GM23338 (cell line): Measurements from ENCODE around the gene PCDHGA7. TPM values are rescaled to one million over a fixed set of nuclear protein-coding genes. Genes with fewer than 3 reads are reported as not detected.
A peak's percentile ranks its signal among the peaks of the same experiment; 100 is the strongest.

Experiments used
- ATAC-seq: fragments of 200-7000 bp; cut with Tn5 transposase; 3 replicates; pipeline ENCODE4 v1.9.1; 2020
- DNase-seq: peaks from one replicate; pipeline ENCODE4 v3.0.0-alpha.2; 2015; ENCODE audit warnings: low spot score
- H2AFZ ChIP-seq: fragments of 200-600 bp; sonication (generic); 2 replicates; pipeline ENCODE4 v1.8.0; 2016; ENCODE audit warnings: antibody characterized with exemption, mild to moderate bottlenecking, moderate library complexity
- H3F3A ChIP-seq: fragments of 200-600 bp; sonication (generic); replicated peaks from 2 replicates; pipeline ENCODE4 v1.8.0; 2017; ENCODE audit warnings: antibody characterized with exemption, mixed run types, low read depth
- H3K27ac ChIP-seq: fragments of 200-600 bp; sonication (generic); 2 replicates; pipeline ENCODE4 v1.6.1; 2016; ENCODE audit warnings: low read depth
- H3K27me3 ChIP-seq: fragments of 200-600 bp; sonication (generic); 2 replicates; pipeline ENCODE4 v1.8.0; 2016; ENCODE audit warnings: mild to moderate bottlenecking, mixed run types, moderate library complexity; ENCODE audit not compliant: insufficient read depth
- H3K36me3 ChIP-seq: fragments of 200-600 bp; sonication (generic); 2 replicates; pipeline ENCODE4 v1.8.0; 2016; ENCODE audit warnings: mild to moderate bottlenecking; ENCODE audit not compliant: insufficient read depth
- H3K4me1 ChIP-seq: fragments of 200-600 bp; sonication (generic); 2 replicates; pipeline ENCODE4 v1.8.0; 2016; ENCODE audit warnings: mild to moderate bottlenecking, moderate library complexity; ENCODE audit not compliant: insufficient read depth
- H3K4me2 ChIP-seq: fragments of 200-600 bp; sonication (generic); 2 replicates; pipeline ENCODE4 v1.7.1; 2017; ENCODE audit warnings: mixed run types
- H3K4me3 ChIP-seq: fragments of 200-600 bp; sonication (generic); 2 replicates; pipeline ENCODE4 v1.6.1; 2016; ENCODE audit warnings: mixed run types
- H3K79me2 ChIP-seq: fragments of 200-600 bp; sonication (generic); replicated peaks from 2 replicates; pipeline ENCODE4 v1.8.0; 2017; ENCODE audit warnings: mild to moderate bottlenecking; ENCODE audit not compliant: insufficient read depth
- H3K9me2 ChIP-seq: fragments of 200-600 bp; sonication (generic); 2 replicates; pipeline ENCODE4 v1.8.0; 2017; ENCODE audit not compliant: insufficient read depth
- H4K20me1 ChIP-seq: fragments of 200-600 bp; sonication (generic); replicated peaks from 2 replicates; pipeline ENCODE4 v1.8.0; 2017; ENCODE audit warnings: mild to moderate bottlenecking; ENCODE audit not compliant: insufficient read depth
- H3K27ac Mint-ChIP-seq: 2 replicates; pipeline ENCODE4 v1.8.0; 2020; ENCODE audit warnings: inconsistent platforms, mild to moderate bottlenecking, moderate library complexity, mixed read lengths
- H3K27me3 Mint-ChIP-seq: 3 replicates; pipeline ENCODE4 v1.8.0; 2022; ENCODE audit warnings: low read depth, mild to moderate bottlenecking, moderate library complexity, mixed read lengths, inconsistent platforms; ENCODE audit not compliant: insufficient read depth, poor library complexity
- H3K36me3 Mint-ChIP-seq: 3 replicates; pipeline ENCODE4 v1.8.0; 2021; ENCODE audit warnings: low read depth, mild to moderate bottlenecking, inconsistent platforms, moderate library complexity, mixed read lengths
- H3K4me1 Mint-ChIP-seq: 3 replicates; pipeline ENCODE4 v1.8.0; 2020; ENCODE audit warnings: mild to moderate bottlenecking, inconsistent platforms, mixed read lengths
- H3K4me3 Mint-ChIP-seq: 3 replicates; pipeline ENCODE4 v1.8.0; 2021; ENCODE audit warnings: moderate library complexity, mild to moderate bottlenecking, inconsistent platforms, mixed read lengths
- H3K9me3 Mint-ChIP-seq: 3 replicates; pipeline ENCODE4 v1.8.0; 2020; ENCODE audit warnings: moderate library complexity, mild to moderate bottlenecking, inconsistent platforms, mixed read lengths
- EZH2 ChIP-seq: fragments of 200-600 bp; sonication (generic); IDR thresholded peaks from one replicate; pipeline ENCODE4 v1.8.0; 2017; ENCODE audit warnings: antibody characterized with exemption, mild to moderate bottlenecking, low read depth; ENCODE audit not compliant: unreplicated experiment
- POLR2AphosphoS5 ChIP-seq: IDR thresholded peaks from 2 replicates; pipeline ENCODE4 v1.6.1; 2016; ENCODE audit warnings: antibody characterized with exemption, low read depth
- STAT1 ChIP-seq: IDR thresholded peaks from one replicate; pipeline ENCODE4 v1.6.1; 2016; ENCODE audit warnings: antibody characterized with exemption; ENCODE audit not compliant: unreplicated experiment
- polyA plus RNA-seq: library from polyadenylated mRNA; unstranded; fragments of >200 nt; fragmentation: Nextera tagmentation; extraction: Ambion mirVana; gene quantifications from 2 replicates; pipeline ENCODE4 v1.2.1, GENCODE V29; 2016
- total RNA-seq: library from RNA; depleted of rRNA; stranded (reverse); fragments of >200 nt; shearing (Covaris generic); gene quantifications from 2 replicates; pipeline ENCODE4 v1.2.3, GENCODE V29; 2014
- TF ChIP-seq, protein P1 (sequence below): IDR thresholded peaks from one replicate; pipeline ENCODE4 v1.6.1; 2018; ENCODE audit warnings: antibody characterized with exemption; ENCODE audit not compliant: unreplicated experiment
- TF ChIP-seq, protein P2 (sequence below), 2 experiments: fragments of 200-600 bp in 1 of 2; sonication (generic) in 1 of 2; conservative IDR thresholded peaks; 2 replicates each; pipeline versions ENCODE4 v1.5.1 to v1.6.1; 2016 to 2017; ENCODE audit warnings: antibody characterized with exemption in 2 of 2, low read depth in 2 of 2, mild to moderate bottlenecking in 2 of 2, moderate library complexity in 1 of 2
- TF ChIP-seq, protein P3 (sequence below): fragments of 250-450 bp; sonication (Bioruptor Pico); IDR thresholded peaks from 2 replicates; pipeline ENCODE4 v1.5.0; 2020; ENCODE audit warnings: mild to moderate bottlenecking, moderate library complexity

PCDHGA7 gene
- total and polyA plus RNA-seq, 2 experiments from 2014 or later = 0.44 to 4.4 TPM

DNA sequence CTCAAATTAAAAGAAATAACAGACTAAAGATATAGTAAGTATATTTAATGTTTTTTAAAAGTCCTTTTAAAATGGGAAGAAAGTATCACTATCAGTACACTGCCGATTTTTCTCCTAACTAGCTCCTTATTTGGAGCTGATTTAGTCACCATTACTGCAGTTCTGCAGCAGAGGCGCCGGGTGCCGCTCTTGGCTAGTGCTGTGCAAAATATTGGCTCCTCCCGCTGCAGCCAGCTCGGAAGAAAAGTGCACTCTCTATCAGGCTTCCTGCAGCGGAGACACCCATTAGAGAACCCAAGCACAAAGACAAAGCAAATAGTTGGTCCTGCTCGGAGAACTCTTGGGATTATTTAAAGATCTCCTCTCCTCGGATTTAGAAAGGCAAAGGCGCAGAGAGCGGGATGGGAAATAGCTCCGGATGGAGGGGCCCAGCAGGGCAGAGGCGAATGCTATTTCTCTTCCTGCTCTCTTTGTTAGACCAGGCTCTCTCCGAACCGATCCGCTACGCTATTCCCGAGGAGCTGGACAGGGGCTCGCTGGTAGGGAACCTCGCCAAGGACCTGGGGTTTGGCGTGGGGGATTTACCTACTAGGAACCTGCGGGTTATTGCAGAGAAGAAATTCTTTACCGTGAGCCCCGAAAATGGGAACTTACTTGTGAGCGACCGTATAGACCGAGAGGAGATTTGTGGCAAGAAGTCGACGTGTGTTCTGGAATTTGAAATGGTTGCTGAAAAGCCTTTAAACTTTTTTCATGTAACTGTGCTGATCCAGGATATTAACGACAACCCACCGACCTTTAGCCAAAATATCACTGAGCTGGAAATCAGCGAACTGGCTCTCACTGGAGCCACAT lies 12.3 kb upstream of the PCDHGA7 start, which contains the start of gene PCDHGB3:
Gene PCDHGB3, plus strand, starts transcription at position 249 of the 855 bp plus-strand sequence. Its CDS starts 153 bp downstream, at position 402.
- TF ChIP-seq EZH2 = no peak
- TF ChIP-seq, protein P1, sequence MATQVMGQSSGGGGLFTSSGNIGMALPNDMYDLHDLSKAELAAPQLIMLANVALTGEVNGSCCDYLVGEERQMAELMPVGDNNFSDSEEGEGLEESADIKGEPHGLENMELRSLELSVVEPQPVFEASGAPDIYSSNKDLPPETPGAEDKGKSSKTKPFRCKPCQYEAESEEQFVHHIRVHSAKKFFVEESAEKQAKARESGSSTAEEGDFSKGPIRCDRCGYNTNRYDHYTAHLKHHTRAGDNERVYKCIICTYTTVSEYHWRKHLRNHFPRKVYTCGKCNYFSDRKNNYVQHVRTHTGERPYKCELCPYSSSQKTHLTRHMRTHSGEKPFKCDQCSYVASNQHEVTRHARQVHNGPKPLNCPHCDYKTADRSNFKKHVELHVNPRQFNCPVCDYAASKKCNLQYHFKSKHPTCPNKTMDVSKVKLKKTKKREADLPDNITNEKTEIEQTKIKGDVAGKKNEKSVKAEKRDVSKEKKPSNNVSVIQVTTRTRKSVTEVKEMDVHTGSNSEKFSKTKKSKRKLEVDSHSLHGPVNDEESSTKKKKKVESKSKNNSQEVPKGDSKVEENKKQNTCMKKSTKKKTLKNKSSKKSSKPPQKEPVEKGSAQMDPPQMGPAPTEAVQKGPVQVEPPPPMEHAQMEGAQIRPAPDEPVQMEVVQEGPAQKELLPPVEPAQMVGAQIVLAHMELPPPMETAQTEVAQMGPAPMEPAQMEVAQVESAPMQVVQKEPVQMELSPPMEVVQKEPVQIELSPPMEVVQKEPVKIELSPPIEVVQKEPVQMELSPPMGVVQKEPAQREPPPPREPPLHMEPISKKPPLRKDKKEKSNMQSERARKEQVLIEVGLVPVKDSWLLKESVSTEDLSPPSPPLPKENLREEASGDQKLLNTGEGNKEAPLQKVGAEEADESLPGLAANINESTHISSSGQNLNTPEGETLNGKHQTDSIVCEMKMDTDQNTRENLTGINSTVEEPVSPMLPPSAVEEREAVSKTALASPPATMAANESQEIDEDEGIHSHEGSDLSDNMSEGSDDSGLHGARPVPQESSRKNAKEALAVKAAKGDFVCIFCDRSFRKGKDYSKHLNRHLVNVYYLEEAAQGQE = no peak
- TF ChIP-seq POLR2AphosphoS5 = no peak
- TF ChIP-seq, protein P2, sequence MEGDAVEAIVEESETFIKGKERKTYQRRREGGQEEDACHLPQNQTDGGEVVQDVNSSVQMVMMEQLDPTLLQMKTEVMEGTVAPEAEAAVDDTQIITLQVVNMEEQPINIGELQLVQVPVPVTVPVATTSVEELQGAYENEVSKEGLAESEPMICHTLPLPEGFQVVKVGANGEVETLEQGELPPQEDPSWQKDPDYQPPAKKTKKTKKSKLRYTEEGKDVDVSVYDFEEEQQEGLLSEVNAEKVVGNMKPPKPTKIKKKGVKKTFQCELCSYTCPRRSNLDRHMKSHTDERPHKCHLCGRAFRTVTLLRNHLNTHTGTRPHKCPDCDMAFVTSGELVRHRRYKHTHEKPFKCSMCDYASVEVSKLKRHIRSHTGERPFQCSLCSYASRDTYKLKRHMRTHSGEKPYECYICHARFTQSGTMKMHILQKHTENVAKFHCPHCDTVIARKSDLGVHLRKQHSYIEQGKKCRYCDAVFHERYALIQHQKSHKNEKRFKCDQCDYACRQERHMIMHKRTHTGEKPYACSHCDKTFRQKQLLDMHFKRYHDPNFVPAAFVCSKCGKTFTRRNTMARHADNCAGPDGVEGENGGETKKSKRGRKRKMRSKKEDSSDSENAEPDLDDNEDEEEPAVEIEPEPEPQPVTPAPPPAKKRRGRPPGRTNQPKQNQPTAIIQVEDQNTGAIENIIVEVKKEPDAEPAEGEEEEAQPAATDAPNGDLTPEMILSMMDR (conservative IDR thresholded peaks at IDR 0.05; ENCODE audit: low read depth in 2 of 2) = peak; percentile 55 to 62
- H3K27ac ChIP-seq = no peak within 1 kb of the TSS
- no peak within 1 kb of the TSS for H2AFZ ChIP-seq
- peaks cover under 1% of the 10 kb centered on the region; the same call in 1 of the 2 replicates for H3K36me3 ChIP-seq
- H3K27me3 Mint-ChIP-seq = peaks cover 9% of the 10 kb centered on the region
- no peaks in the 10 kb centered on the region for H3K79me2 ChIP-seq
- no peak within 1 kb of the TSS for H3K27ac Mint-ChIP-seq
- H3K4me2 ChIP-seq = no peak within 1 kb of the TSS
- H3K4me3 ChIP-seq = no peak within 1 kb of the TSS
- H3K4me1 Mint-ChIP-seq = peaks cover 2% of the 10 kb centered on the region; the same call in 1 of the 3 replicates
- no peaks in the 10 kb centered on the region for H4K20me1 ChIP-seq
- no peak within 1 kb of the TSS for H3K4me3 Mint-ChIP-seq
- H3K9me2 ChIP-seq = no peaks in the 10 kb centered on the region
- peaks cover 55% of the 10 kb centered on the region for H3K36me3 Mint-ChIP-seq
- peak; percentile 77 for DNase-seq
- H3K4me1 ChIP-seq = no peaks in the 10 kb centered on the region
- H3K9me3 Mint-ChIP-seq = peaks cover 66% of the 10 kb centered on the region
- no peaks in the 10 kb centered on the region for H3K27me3 ChIP-seq
- peak; percentile 52 for ATAC-seq
- H3F3A ChIP-seq = no peaks in the 10 kb centered on the region

DNA sequence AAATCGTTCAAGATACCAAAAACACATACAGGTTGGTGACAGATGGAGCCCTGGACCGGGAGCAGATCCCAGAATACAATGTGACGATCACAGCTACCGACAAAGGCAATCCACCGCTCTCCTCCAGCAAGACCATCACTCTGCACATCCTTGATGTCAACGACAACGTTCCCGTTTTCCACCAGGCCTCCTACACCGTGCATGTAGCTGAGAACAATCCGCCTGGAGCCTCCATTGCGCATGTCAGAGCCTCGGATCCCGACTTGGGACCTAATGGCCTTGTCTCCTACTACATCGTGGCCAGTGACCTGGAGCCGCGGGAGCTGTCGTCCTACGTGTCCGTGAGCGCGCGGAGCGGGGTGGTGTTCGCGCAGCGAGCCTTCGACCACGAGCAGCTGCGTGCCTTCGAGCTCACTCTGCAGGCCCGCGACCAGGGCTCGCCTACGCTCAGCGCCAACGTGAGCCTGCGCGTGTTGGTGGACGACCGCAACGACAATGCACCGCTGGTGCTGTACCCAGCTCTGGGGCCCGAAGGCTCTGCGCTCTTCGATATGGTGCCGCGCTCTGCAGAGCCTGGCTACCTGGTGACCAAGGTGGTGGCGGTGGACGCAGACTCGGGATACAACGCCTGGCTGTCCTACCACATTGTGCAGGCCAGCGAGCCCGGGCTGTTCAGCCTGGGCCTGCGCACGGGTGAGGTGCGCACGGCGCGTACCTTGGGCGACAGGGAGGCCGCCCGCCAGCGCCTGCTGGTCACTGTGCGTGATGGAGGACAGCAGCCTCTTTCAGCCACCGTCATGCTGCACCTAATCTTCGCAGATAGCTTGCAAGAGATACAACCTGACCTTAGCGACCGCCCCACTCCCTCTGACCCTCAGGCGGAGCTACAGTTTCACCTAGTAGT lies 10.7 kb upstream of the PCDHGA7 start:
- H3K27ac ChIP-seq = no peak overlapping the region
- Mint-ChIP-seq H3K4me1 (peaks cover 2% of the 10 kb centered on the region; the same call in 1 of the 3 replicates), H3K4me3 (no peak overlapping the region), H3K36me3 (peaks cover 54% of the 10 kb centered on the region), H3K9me3 (peaks cover 63% of the 10 kb centered on the region), H3K27me3 (peaks cover 6% of the 10 kb centered on the region), H3K27ac (no peak overlapping the region)
- H4K20me1 ChIP-seq = no peaks in the 10 kb centered on the region
- no peaks in the 10 kb centered on the region for H3K9me2 ChIP-seq
- no peak overlapping the region for H3K4me3 ChIP-seq
- DNase-seq = no peak
- no peaks in the 10 kb centered on the region for H3K27me3 ChIP-seq
- ATAC-seq = no peak
- H3F3A ChIP-seq = no peaks in the 10 kb centered on the region
- no peaks in the 10 kb centered on the region for H3K79me2 ChIP-seq
- H3K36me3 ChIP-seq = no peaks in the 10 kb centered on the region
- no peaks in the 10 kb centered on the region for H3K4me1 ChIP-seq
- no peak overlapping the region for H3K4me2 ChIP-seq
- no peak overlapping the region for H2AFZ ChIP-seq
- TF ChIP-seq POLR2AphosphoS5 = no peak
- TF ChIP-seq, protein P3, sequence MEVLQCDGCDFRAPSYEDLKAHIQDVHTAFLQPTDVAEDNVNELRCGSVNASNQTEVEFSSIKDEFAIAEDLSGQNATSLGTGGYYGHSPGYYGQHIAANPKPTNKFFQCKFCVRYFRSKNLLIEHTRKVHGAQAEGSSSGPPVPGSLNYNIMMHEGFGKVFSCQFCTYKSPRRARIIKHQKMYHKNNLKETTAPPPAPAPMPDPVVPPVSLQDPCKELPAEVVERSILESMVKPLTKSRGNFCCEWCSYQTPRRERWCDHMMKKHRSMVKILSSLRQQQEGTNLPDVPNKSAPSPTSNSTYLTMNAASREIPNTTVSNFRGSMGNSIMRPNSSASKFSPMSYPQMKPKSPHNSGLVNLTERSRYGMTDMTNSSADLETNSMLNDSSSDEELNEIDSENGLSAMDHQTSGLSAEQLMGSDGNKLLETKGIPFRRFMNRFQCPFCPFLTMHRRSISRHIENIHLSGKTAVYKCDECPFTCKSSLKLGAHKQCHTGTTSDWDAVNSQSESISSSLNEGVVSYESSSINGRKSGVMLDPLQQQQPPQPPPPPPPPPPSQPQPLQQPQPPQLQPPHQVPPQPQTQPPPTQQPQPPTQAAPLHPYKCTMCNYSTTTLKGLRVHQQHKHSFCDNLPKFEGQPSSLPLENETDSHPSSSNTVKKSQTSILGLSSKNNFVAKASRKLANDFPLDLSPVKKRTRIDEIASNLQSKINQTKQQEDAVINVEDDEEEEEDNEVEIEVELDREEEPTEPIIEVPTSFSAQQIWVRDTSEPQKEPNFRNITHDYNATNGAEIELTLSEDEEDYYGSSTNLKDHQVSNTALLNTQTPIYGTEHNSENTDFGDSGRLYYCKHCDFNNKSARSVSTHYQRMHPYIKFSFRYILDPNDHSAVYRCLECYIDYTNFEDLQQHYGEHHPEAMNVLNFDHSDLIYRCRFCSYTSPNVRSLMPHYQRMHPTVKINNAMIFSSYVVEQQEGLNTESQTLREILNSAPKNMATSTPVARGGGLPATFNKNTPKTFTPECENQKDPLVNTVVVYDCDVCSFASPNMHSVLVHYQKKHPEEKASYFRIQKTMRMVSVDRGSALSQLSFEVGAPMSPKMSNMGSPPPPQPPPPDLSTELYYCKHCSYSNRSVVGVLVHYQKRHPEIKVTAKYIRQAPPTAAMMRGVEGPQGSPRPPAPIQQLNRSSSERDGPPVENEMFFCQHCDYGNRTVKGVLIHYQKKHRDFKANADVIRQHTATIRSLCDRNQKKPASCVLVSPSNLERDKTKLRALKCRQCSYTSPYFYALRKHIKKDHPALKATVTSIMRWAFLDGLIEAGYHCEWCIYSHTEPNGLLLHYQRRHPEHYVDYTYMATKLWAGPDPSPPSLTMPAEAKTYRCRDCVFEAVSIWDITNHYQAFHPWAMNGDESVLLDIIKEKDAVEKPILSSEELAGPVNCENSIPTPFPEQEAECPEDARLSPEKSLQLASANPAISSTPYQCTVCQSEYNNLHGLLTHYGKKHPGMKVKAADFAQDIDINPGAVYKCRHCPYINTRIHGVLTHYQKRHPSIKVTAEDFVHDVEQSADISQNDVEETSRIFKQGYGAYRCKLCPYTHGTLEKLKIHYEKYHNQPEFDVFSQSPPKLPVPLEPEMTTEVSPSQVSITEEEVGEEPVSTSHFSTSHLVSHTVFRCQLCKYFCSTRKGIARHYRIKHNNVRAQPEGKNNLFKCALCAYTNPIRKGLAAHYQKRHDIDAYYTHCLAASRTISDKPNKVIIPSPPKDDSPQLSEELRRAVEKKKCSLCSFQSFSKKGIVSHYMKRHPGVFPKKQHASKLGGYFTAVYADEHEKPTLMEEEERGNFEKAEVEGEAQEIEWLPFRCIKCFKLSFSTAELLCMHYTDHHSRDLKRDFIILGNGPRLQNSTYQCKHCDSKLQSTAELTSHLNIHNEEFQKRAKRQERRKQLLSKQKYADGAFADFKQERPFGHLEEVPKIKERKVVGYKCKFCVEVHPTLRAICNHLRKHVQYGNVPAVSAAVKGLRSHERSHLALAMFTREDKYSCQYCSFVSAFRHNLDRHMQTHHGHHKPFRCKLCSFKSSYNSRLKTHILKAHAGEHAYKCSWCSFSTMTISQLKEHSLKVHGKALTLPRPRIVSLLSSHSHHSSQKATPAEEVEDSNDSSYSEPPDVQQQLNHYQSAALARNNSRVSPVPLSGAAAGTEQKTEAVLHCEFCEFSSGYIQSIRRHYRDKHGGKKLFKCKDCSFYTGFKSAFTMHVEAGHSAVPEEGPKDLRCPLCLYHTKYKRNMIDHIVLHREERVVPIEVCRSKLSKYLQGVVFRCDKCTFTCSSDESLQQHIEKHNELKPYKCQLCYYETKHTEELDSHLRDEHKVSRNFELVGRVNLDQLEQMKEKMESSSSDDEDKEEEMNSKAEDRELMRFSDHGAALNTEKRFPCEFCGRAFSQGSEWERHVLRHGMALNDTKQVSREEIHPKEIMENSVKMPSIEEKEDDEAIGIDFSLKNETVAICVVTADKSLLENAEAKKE (CRISPR knock-in tag) = no peak
- no peak for TF ChIP-seq STAT1
